GM12872 (cell line): ENCODE measurements around the gene SRBD1.

ENCODE experiments used
- CTCF ChIP-seq: IDR thresholded peaks from 3 replicates; pipeline ENCODE4 v1.5.1; 2011; ENCODE audit warnings: low read depth, mild to moderate bottlenecking, low read length, moderate library complexity; ENCODE audit not compliant: insufficient read depth

The SRBD1 gene

GRCh38 chr2:45399040-45399784 lies 211.9 kb downstream of the SRBD1 start:
- TF ChIP-seq CTCF: no peak

GRCh38 chr2:45397292-45397691 lies 213.8 kb downstream of the SRBD1 start:
- no peak for TF ChIP-seq CTCF

GRCh38 chr2:45396671-45397070 lies 214.4 kb downstream of the SRBD1 start:
- no peak for TF ChIP-seq CTCF

- no peak for TF ChIP-seq CTCF
These were observed 216.2 kb downstream of the SRBD1 start for GRCh38 chr2:45394842-45395241.

- TF ChIP-seq CTCF: no peak
These were observed 216.9 kb downstream of the SRBD1 start for GRCh38 chr2:45394216-45394615.

GRCh38 chr2:45391866-45392265 lies 219.2 kb downstream of the SRBD1 start:
- TF ChIP-seq CTCF: no peak

GRCh38 chr2:45390861-45391260 lies 220.2 kb downstream of the SRBD1 start:
- no peak for TF ChIP-seq CTCF

- no peak for TF ChIP-seq CTCF
These were observed 220.6 kb downstream of the SRBD1 start for GRCh38 chr2:45390441-45390840.
